ENCODE data around the gene TMED8.

DNA sequence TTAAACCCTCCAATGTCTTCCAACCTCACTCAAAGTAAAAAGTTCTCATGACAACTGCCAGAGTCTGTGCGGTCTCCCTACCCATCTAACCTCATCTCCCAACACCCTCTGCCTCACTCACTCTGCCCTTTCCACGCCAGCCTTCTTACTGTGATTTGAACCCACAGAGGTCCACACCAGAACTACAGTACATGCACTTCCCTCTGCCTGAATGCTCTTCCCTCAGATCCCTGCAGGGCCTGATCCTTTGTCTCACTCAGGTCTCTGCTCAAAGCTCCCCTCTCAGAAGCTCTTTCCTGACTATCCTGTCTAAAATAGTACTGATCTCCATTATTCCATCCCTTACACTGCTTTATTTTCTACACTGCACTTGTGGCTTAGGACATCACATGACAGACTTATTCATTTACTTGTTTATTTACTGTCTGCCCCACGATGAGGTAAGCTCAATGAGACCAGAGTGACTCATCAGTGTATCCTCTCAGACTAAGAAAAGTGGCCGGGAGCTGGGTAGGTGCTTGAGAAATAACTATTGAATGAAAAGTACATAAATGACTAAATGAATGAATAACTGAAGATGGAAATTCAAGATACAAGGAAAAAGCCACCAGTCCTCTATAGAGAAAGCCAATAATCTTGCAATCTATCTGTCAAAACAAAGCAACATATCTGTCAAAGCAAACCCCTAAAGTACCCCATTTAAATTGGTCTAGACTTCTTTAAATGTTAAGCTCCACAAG, 73.3 kb downstream of the TMED8 start:
- TF ChIP-seq EZH2 (IDR thresholded peaks at IDR 0.05; ENCODE audit: borderline replicate concordance, insufficient read depth, low read depth, low read length, poor library complexity, severe bottlenecking), result no peak
- TF ChIP-seq, protein P1, sequence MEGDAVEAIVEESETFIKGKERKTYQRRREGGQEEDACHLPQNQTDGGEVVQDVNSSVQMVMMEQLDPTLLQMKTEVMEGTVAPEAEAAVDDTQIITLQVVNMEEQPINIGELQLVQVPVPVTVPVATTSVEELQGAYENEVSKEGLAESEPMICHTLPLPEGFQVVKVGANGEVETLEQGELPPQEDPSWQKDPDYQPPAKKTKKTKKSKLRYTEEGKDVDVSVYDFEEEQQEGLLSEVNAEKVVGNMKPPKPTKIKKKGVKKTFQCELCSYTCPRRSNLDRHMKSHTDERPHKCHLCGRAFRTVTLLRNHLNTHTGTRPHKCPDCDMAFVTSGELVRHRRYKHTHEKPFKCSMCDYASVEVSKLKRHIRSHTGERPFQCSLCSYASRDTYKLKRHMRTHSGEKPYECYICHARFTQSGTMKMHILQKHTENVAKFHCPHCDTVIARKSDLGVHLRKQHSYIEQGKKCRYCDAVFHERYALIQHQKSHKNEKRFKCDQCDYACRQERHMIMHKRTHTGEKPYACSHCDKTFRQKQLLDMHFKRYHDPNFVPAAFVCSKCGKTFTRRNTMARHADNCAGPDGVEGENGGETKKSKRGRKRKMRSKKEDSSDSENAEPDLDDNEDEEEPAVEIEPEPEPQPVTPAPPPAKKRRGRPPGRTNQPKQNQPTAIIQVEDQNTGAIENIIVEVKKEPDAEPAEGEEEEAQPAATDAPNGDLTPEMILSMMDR (IDR thresholded peaks at IDR 0.05), result no peak

Data from B cell (primary cell).